MM.1S (cell line): Measurements from ENCODE around the gene CERS6.

Source experiments
- CTCF ChIP-seq: fragments of 300-600 bp; sonication (generic); IDR thresholded peaks from 2 replicates; pipeline ENCODE4 v1.5.1; 2016; ENCODE audit warnings: antibody characterized with exemption, low read length, mixed read lengths
- EZH2 ChIP-seq: fragments of 300-600 bp; sonication (generic); optimal IDR thresholded peaks from 2 replicates; pipeline ENCODE3; 2017; ENCODE audit warnings: low read depth, mild to moderate bottlenecking, antibody characterized with exemption, low read length, mixed read lengths
- EZH2phosphoT487 ChIP-seq: fragments of 300-600 bp; sonication (generic); IDR thresholded peaks from 2 replicates; pipeline ENCODE4 v1.6.1; 2018; ENCODE audit warnings: antibody characterized with exemption, low read length

GRCh38 chr2:168639441-168639898 lies 183.4 kb downstream of the CERS6 start:
- no peak for TF ChIP-seq CTCF
- no peak for TF ChIP-seq EZH2
- TF ChIP-seq EZH2phosphoT487, result no peak
